ACC112 (cell line): Measurements from ENCODE around the gene TNNI3.

Experiments used
- H2AFZ ChIP-seq: fragments of 200-600 bp; sonication (generic); one replicate; pipeline ENCODE4 v1.6.0; 2017; ENCODE audit warnings: antibody characterized with exemption, low read length; ENCODE audit not compliant: unreplicated experiment
- H3K27ac ChIP-seq: fragments of 200-600 bp; sonication (generic); 2 replicates; pipeline ENCODE4 v1.5.1; 2014; ENCODE audit warnings: low read depth, mild to moderate bottlenecking, antibody characterized with exemption, low read length, moderate library complexity
- H3K27me3 ChIP-seq: fragments of 200-600 bp; sonication (generic); 2 replicates; pipeline ENCODE4 v1.6.1; 2014; ENCODE audit warnings: mild to moderate bottlenecking, antibody characterized with exemption, low read length, moderate library complexity, mixed read lengths; ENCODE audit not compliant: insufficient read depth
- H3K36me3 ChIP-seq: fragments of 200-600 bp; sonication (generic); 2 replicates; pipeline ENCODE4 v1.6.1; 2016; ENCODE audit warnings: mild to moderate bottlenecking, antibody characterized with exemption, low read length, moderate library complexity, mixed read lengths; ENCODE audit not compliant: insufficient read depth
- H3K4me1 ChIP-seq: fragments of 200-600 bp; sonication (generic); one replicate; pipeline ENCODE4 v1.6.1; 2016; ENCODE audit warnings: low read length, mixed read lengths; ENCODE audit not compliant: insufficient read depth, unreplicated experiment, control insufficient read depth
- H3K4me3 ChIP-seq: fragments of 200-600 bp; sonication (generic); 2 replicates; pipeline ENCODE4 v1.5.1; 2014; ENCODE audit warnings: mild to moderate bottlenecking, low read depth, low read length
- H3K79me2 ChIP-seq: fragments of 200-600 bp; sonication (generic); one replicate; pipeline ENCODE4 v1.6.0; 2016; ENCODE audit warnings: low read length; ENCODE audit not compliant: control insufficient read depth, unreplicated experiment, insufficient read depth

The TNNI3 gene

DNA sequence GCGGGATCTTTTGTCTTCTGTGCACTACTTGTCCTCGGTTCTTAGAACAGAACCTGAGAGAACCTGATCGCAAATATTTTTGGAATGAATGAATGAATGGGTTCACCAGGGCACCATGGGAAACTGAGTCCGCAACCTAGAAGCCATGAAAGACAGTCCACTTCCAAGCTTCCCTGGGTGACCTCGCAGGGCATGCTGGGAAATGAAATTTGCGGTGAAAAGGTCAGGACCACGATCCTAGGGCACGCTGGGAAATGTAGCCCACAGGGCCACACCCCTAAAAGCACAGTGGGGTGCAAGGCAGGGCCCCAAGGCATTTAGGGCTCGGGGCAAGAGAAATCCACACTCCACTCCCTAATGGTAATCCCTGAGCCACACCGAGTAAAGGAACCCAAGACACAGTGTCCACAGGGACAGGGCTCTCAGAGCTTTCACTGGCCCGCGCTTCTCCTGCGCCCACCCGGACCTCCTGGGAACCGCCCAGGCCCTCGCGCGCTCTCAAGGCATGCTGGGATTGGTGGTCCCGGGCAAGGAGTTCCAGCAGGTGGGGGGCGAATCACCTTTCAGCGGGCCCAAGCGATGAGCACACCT lies 39.0 kb downstream of the TNNI3 start:
- H3K27me3 ChIP-seq = no peaks in the 10 kb centered on the region
- peaks cover 38% of the 10 kb centered on the region for H3K79me2 ChIP-seq
- H3K27ac ChIP-seq = peak overlapping the region; percentile 39; the same call in 1 of the 2 replicates
- peak overlapping the region; percentile 79 for H2AFZ ChIP-seq
- peaks cover 16% of the 10 kb centered on the region for H3K4me1 ChIP-seq
- peak overlapping the region; percentile 77 for H3K4me3 ChIP-seq
- H3K36me3 ChIP-seq = no peaks in the 10 kb centered on the region

DNA sequence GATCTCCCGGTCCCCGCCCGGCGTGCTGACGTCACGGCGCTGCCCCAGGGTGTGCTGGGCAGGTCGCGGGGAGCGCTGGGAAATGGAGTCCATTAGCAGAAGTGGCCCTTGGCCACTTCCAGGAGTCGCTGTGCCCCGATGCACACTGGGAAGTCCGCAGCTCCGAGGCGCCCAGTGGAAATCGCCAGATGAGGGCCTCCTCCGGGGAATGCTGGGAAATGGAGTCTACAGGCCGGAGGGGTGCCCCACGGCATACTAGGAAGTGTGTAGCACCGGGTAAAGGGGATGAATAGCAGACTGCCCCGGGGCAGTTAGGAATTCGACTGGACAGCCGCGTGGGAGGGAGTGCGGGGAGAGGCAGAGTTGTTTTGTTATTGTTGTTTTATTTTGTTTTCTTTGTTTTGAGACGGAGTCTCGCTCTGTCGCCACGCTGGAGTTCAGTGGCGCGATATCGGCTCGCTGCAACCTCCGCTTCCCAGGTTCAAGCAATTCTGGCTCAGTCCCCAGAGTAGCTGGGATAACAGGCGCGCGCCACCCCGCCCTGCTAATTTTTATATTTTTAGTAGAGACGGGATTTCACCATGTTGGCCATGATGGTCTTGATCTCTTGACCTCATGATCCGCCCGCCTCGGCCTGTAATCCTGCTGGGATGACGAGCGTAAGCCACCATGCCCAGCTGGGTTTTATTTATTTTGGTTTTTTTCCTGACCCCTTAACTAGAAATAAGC lies 39.7 kb downstream of the TNNI3 start:
- peak overlapping the region; percentile 77 for H3K4me3 ChIP-seq
- H3K27ac ChIP-seq = peak overlapping the region; percentile 39; the same call in 1 of the 2 replicates
- H3K36me3 ChIP-seq = no peaks in the 10 kb centered on the region
- no peaks in the 10 kb centered on the region for H3K27me3 ChIP-seq
- peaks cover 44% of the 10 kb centered on the region for H3K79me2 ChIP-seq
- peaks cover 16% of the 10 kb centered on the region for H3K4me1 ChIP-seq
- H2AFZ ChIP-seq = peak overlapping the region; percentile 79

DNA sequence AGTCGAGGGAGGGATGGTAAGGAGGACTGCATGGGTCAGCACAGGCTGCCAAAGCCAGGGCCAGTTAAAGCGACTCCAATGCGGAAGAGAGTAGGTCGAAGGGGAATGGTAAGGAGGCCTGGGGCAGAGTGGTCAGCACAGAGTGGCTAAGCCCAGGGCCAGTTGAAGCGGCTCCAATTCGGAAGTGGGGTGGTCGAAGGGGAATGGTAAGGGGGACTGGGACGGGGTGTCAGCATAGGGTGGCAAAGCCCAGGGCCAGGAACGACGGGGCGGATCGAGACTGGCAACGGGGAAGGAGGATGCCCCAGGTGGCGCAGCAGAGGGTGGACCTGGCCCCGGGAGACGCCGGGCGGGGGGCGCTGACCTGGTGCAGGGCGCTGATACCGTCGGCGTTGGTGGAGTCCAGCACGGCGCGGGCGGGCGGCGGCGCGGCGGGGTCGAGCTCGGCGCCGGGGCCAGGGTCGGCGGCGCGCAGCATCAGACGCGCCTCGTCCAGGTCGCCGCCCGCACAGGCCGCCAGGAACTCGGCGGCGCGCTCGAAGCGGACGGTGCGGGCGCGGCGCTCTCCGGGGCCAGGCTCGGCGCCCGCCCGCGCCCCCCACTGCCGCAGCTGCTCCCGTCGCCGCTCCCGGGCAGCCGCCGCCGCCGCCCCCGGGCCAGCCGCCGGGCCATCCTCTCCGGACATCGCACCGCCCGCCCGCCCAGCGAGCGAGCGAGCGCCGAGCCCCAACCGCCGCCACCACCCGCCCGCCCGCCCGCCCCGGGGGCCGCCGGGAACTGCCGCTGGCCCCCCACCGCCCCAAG lies 40.5 kb downstream of the TNNI3 start, which contains the start of gene PPP1R12C:
Gene PPP1R12C (minus strand): TSS at position 779 of the 804 bp plus-strand sequence. CDS start 94 bp downstream, at position 685.
- Histone ChIP-seq H3K4me3 (peak within 1 kb of the TSS; percentile 84), H3K36me3 (no peaks in the 10 kb centered on the region), H3K27me3 (no peaks in the 10 kb centered on the region), H3K27ac (peak within 1 kb of the TSS; percentile 43; the same call in 1 of the 2 replicates), H3K79me2 (peaks cover 52% of the 10 kb centered on the region), H2AFZ (peak within 1 kb of the TSS; percentile 79), H3K4me1 (peaks cover 16% of the 10 kb centered on the region)

DNA sequence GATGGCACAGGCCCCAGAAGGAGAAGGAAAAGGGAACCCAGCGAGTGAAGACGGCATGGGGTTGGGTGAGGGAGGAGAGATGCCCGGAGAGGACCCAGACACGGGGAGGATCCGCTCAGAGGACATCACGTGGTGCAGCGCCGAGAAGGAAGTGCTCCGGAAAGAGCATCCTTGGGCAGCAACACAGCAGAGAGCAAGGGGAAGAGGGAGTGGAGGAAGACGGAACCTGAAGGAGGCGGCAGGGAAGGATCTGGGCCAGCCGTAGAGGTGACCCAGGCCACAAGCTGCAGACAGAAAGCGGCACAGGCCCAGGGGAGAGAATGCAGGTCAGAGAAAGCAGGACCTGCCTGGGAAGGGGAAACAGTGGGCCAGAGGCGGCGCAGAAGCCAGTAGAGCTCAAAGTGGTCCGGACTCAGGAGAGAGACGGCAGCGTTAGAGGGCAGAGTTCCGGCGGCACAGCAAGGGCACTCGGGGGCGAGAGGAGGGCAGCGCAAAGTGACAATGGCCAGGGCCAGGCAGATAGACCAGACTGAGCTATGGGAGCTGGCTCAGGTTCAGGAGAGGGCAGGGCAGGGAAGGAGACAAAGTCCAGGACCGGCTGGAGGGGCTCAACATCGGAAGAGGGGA lies 41.2 kb downstream of the TNNI3 start:
- Histone ChIP-seq H3K27ac (peak overlapping the region; percentile 43; the same call in 1 of the 2 replicates), H3K4me3 (peak overlapping the region; percentile 84), H2AFZ (no peak overlapping the region), H3K27me3 (no peaks in the 10 kb centered on the region), H3K4me1 (peaks cover 16% of the 10 kb centered on the region), H3K79me2 (peaks cover 52% of the 10 kb centered on the region), H3K36me3 (no peaks in the 10 kb centered on the region)

DNA sequence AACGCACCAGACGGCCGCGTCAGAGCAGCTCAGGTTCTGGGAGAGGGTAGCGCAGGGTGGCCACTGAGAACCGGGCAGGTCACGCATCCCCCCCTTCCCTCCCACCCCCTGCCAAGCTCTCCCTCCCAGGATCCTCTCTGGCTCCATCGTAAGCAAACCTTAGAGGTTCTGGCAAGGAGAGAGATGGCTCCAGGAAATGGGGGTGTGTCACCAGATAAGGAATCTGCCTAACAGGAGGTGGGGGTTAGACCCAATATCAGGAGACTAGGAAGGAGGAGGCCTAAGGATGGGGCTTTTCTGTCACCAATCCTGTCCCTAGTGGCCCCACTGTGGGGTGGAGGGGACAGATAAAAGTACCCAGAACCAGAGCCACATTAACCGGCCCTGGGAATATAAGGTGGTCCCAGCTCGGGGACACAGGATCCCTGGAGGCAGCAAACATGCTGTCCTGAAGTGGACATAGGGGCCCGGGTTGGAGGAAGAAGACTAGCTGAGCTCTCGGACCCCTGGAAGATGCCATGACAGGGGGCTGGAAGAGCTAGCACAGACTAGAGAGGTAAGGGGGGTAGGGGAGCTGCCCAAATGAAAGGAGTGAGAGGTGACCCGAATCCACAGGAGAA lies 42.0 kb downstream of the TNNI3 start:
- no peaks in the 10 kb centered on the region for H3K27me3 ChIP-seq
- H3K27ac ChIP-seq = peak overlapping the region; percentile 37; the same call in 1 of the 2 replicates
- H3K79me2 ChIP-seq = peaks cover 52% of the 10 kb centered on the region

DNA sequence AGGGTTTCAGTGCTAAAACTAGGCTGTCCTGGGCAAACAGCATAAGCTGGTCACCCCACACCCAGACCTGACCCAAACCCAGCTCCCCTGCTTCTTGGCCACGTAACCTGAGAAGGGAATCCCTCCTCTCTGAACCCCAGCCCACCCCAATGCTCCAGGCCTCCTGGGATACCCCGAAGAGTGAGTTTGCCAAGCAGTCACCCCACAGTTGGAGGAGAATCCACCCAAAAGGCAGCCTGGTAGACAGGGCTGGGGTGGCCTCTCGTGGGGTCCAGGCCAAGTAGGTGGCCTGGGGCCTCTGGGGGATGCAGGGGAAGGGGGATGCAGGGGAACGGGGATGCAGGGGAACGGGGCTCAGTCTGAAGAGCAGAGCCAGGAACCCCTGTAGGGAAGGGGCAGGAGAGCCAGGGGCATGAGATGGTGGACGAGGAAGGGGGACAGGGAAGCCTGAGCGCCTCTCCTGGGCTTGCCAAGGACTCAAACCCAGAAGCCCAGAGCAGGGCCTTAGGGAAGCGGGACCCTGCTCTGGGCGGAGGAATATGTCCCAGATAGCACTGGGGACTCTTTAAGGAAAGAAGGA lies 42.9 kb downstream of the TNNI3 start:
- Histone ChIP-seq H3K27ac (peak overlapping the region; percentile 29; the same call in 1 of the 2 replicates), H3K36me3 (no peaks in the 10 kb centered on the region), H3K27me3 (no peaks in the 10 kb centered on the region), H3K79me2 (peaks cover 52% of the 10 kb centered on the region), H3K4me1 (peaks cover 16% of the 10 kb centered on the region), H2AFZ (no peak overlapping the region), H3K4me3 (no peak overlapping the region)

More for the DNA sequence above, 42.0 kb downstream of the TNNI3 start:
- Histone ChIP-seq H3K36me3 (no peaks in the 10 kb centered on the region), H3K4me3 (peak overlapping the region; percentile 84), H2AFZ (no peak overlapping the region), H3K4me1 (peaks cover 16% of the 10 kb centered on the region)

DNA sequence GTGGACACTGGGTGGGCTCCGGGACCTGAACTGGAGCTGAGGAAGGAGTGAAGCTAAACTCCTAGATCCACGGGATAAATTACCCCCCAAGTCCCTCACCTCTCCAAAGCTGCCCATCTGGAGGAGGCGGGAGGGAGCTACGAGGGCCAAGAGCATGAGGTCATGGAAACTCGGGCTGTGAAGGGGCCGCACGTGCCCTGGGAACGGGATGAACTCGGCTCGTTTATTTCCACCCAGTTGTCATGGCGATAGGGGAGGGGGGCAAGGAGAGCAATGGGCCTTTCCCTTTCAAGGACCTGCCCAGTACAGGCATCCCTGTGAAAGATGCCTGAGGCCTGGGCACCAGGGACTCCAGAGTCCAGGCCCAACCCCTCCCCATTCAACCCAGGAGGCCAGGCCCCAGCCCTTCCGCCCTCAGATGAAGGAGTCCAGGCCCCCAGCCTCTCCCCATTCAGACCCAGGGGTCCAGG lies 43.9 kb downstream of the TNNI3 start:
- peaks cover 52% of the 10 kb centered on the region for H3K79me2 ChIP-seq
- H3K27ac ChIP-seq = peak overlapping the region; percentile 48; the same call in 1 of the 2 replicates

DNA sequence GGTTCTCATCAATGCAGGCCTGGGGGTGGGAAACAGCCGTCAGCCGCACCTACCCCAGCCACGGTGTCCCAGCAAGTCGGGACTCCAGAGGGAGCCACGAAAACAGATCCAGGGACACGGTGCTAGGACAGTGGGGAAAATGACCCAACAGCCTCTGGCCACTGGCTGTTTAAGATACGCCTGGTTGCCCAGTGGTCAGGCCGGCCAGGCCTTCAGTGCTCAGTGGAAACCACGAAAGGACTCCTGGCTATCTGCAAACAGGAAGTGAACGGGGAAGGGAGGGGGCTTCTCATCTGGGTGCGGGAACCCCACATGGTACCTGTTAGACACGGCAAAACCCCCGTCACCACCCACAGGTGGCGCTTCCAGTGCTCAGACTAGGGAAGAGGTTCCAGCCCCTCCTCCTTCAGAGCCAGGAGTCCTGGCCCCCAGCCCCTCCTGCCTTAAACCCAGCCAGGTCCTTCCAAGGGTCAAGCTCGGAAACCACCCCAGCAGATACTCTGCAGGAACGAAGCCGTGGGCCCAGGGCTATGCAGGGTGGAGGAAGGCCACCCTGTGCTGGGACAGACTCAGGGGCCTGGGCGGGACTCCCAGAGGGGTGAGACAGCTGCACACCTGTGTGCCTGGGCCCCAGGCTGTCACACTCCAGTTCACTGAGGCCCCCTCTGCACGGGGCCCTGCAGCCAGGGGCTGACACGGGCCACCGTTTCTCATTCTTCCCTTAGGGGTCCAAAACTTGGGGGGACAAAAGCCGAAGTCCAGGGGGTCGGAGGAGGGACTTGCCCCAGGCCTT lies 44.6 kb downstream of the TNNI3 start:
- Histone ChIP-seq H2AFZ (no peak overlapping the region), H3K79me2 (peaks cover 52% of the 10 kb centered on the region), H3K4me1 (peaks cover 16% of the 10 kb centered on the region), H3K4me3 (no peak overlapping the region), H3K27ac (peak overlapping the region; percentile 48; the same call in 1 of the 2 replicates), H3K27me3 (no peaks in the 10 kb centered on the region), H3K36me3 (no peaks in the 10 kb centered on the region)

More for the DNA sequence above, 43.9 kb downstream of the TNNI3 start:
- Histone ChIP-seq H2AFZ (no peak overlapping the region), H3K4me1 (peaks cover 16% of the 10 kb centered on the region), H3K27me3 (no peaks in the 10 kb centered on the region), H3K4me3 (no peak overlapping the region), H3K36me3 (no peaks in the 10 kb centered on the region)

DNA sequence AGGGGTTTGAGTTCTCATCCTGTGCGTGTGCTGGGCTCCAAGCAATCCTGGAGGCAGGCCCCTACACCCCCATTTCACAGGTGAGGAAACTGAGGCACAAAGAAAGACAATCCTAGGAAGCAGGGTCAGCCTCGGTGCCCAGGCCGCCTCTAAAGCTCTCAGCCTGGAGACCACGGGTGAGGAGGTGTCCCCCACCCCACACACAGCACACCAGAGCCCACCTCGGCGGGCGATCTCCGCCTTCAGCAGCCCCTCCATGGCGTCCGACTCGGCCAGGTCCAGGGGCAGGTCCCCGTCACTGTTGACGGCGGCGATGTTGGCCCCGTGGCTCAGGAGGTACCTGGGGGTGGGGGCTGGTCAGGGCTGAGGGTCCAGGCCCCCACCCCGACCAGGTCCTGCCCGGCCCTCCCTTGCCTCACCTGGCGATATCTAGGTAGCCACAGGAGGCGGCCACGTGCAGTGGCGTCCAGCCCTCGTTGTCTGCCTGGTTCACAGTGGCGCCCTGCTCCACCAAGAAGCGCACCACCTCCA lies 45.2 kb downstream of the TNNI3 start:
- no peak overlapping the region for H2AFZ ChIP-seq
- no peaks in the 10 kb centered on the region for H3K36me3 ChIP-seq
- no peak overlapping the region for H3K4me3 ChIP-seq
- no peak overlapping the region for H3K27ac ChIP-seq
- H3K4me1 ChIP-seq = peaks cover 16% of the 10 kb centered on the region
- H3K79me2 ChIP-seq = peaks cover 52% of the 10 kb centered on the region
- no peaks in the 10 kb centered on the region for H3K27me3 ChIP-seq
